Small intestine (tissue), 7 donors: ENCODE measurements around the gene TMEM234. TPM values are rescaled to one million over a fixed set of nuclear protein-coding genes. Genes with fewer than 3 reads are reported as not detected.

Experiments
- DNase-seq, 2 donors: peaks; one replicate each; pipeline versions ENCODE4 v3.0.0 to v3.0.0-alpha.2; 2013
- FAIRE-seq: peaks from 2 replicates; lab custom pipeline; 2012; peaks lifted over from hg19 to GRCh38; lab: Jason Lieb, UNC
- H3K27ac ChIP-seq, 3 donors: one replicate each; pipeline ENCODE4 v1.5.1; 2013; ENCODE audit warnings: low read length in 2 of 3, mild to moderate bottlenecking in 2 of 3, control low read depth in 1 of 3, inconsistent platforms in 1 of 3, low read depth in 1 of 3, moderate library complexity in 1 of 3
- H3K27me3 ChIP-seq, 3 donors: one replicate each; pipeline ENCODE4 v1.6.1; 2013; ENCODE audit warnings: low read length in 3 of 3, inconsistent platforms in 1 of 3; ENCODE audit not compliant: control insufficient read depth in 3 of 3, insufficient read depth in 3 of 3
- H3K36me3 ChIP-seq, 3 donors: one replicate each; pipeline ENCODE4 v1.6.1; 2013; ENCODE audit warnings: low read length in 3 of 3, inconsistent platforms in 1 of 3, low read depth in 1 of 3, mild to moderate bottlenecking in 1 of 3, moderate library complexity in 1 of 3; ENCODE audit not compliant: control insufficient read depth in 3 of 3, insufficient read depth in 2 of 3
- H3K4me1 ChIP-seq, 3 donors: one replicate each; pipeline ENCODE4 v1.6.1; 2013; ENCODE audit warnings: low read length in 2 of 3, inconsistent platforms in 1 of 3, low read depth in 1 of 3, mild to moderate bottlenecking in 1 of 3, moderate library complexity in 1 of 3; ENCODE audit not compliant: control insufficient read depth in 3 of 3, insufficient read depth in 2 of 3
- H3K4me3 ChIP-seq, 3 donors: one replicate each; pipeline ENCODE4 v1.5.1; 2013; ENCODE audit warnings: low read length in 3 of 3, control low read depth in 1 of 3, inconsistent platforms in 1 of 3, low read depth in 1 of 3, mild to moderate bottlenecking in 1 of 3, moderate library complexity in 1 of 3
- H3K9me3 ChIP-seq, 2 donors: one replicate each; pipeline ENCODE4 v1.6.1; 2013; ENCODE audit warnings: low read depth in 1 of 2, low read length in 1 of 2; ENCODE audit not compliant: control insufficient read depth in 2 of 2, insufficient read depth in 1 of 2
- WGBS, 3 donors: extraction: QIAGEN DNeasy Blood & Tissue Kit; methylation state at CpG; one replicate each; pipeline ENCODE4 v1.1.7; 2013; 5-methylcytosine and 5-hydroxymethylcytosine counted together
- polyA plus RNA-seq, 4 donors: library from polyadenylated mRNA; stranded (reverse) in 3 of 4; unstranded in 1 of 4; fragments of 200-250 nt in 3 of 4; fragments of 120-200 nt in 1 of 4; gene quantifications; one replicate each; pipeline versions ENCODE4 v1.2.1 to v1.2.3, GENCODE V29; 2013
- donor health status: healthy with polysubstance abuse.
- donor health status: control.
- donor health status: control.
- donor health status: Bipolar disorder and iron deficiency.
- donor health status: healthy.

TMEM234 gene
- polyA plus RNA-seq, 4 donors, result 6.5 to 22.1 (median 10.5) TPM

DNA sequence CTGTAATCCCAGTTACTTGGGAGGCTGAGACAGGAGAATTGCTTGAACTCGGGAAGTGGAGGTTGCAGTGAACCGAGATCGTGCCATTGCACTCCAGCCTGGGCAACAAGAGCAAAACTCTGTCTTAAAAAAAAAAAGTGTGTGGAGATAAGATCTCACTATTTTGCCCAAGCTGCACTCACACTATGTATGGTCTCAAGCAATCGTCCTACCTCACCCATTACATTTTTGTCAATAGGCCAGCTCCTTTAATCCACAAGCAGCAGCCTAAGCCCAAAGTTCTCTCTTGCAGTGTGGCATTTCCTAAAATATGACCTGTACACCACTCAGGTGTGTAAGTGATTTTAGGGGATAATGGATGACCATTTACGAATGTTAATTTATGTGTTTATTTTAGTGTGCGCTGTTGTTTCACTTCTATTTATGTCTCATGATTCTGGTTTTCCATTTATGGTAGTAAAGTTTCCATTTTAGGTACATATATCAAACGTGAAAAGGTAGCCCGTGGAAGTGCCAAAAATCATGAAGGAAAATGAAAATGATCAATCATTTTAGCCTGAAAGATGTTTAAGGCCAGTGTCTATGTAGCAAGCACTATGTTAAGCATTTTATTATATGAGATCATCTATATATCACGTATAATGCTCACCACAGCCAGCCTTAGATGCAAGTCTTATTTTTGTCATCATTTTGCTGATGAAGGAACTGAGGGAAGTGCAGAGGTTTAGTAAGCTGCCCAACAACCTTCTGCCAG lies 34.5 kb upstream of the TMEM234 start:
- no peak for FAIRE-seq
- WGBS, 3 donors, result 57 to 74% (median 69%) methylated on average over 9 of the region's 9 CpGs

DNA sequence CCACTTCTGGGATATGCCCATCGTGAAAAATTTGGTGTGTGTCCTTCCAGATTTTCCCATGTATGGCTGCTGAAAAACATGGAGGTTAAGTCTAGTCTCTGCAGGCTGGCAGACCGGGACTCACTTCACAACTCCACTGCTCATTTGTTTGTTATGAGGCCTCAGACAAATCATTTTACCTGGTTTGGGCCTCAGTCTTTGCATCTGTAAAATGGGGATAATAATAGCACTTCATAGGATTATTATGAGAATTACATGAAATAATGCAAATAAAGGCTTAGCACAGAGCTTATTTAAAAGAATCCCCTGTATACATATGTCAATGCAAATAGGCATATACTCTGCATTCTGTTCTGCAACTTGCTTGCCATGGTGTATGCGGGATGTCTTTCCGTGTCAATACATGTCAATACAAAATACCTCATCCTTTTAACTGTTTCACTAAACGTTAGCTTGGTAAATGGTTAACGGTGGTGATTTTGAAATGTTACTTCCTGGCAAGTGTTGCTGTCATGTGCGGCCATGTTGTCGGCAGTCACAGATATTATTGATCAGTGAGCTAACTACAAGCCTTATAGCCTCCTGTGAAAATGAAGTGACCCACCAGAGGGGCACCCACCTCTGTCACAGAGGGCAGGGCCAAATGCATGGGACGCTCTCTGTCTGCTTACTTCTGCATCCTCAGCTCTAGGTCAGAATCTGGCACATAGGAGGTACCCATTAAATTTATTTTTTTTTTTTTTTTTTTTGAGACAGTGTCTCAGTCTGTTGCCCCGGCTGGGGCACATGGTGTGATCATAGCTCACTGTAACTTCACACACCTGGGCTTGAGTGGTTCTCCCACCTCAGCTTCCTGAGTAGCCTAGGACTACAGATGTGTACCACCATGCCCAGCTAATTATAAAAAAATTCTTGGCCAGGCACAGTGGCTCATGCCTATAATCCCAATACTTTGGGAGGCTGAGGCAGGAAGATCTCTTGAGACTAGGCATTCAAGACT lies 33.2 kb upstream of the TMEM234 start:
- no peak for DNase-seq
- no peak for FAIRE-seq
- peak overlapping the region in 1 of 3 donors; percentile 49 for H3K27ac ChIP-seq

More for the DNA sequence above, 34.5 kb upstream of the TMEM234 start:
- Histone ChIP-seq H3K4me1 (no peaks in the 10 kb centered on the region), H3K27ac (peak overlapping the region in 1 of 3 donors; percentile 63), H3K27me3 (no peaks in the 10 kb centered on the region), H3K4me3 (no peak overlapping the region), H3K36me3 (no peaks in the 10 kb centered on the region), H3K9me3 (no peaks in the 10 kb centered on the region)
- DNase-seq, result no peak

DNA sequence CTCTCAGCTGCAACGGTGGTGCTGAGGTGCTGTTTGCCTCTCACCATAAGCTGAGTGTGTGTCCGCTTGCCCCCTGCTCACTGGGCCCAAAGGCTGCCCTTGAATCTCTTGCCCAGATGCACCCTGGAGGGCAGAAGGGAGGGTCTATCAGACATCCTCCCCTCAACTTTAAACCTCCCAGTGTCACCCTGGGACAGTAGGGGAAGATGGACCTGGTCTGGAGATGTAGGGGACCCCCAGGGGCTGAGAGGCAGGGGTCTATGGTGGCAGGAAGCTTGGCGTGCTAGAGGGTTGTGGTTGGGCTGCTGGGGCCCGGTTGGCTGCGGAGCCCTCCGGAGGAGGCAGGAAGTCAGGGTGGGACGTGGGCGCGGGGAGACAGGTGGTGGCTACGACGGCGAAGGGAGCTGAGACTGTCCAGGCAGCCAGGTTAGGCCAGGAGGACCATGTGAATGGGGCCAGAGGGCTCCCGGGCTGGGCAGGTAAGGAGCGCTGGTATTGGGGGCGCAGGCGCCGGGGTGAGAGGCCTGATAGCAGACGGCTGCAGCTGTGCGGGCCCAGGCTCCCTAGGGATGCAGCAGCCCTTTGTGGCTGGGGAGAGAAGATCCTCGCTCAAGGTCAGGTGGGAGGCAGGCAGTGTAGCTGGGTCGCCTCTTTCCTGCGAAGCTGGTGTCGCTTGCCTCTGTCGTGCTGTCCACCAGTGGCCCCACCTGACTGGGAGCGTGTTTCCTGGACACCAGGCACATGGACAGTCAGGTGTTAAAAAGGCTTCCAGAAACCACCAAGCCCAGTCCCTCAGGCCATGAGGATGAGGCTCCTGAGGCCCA lies 29.0 kb upstream of the TMEM234 start, which contains the start of gene LCK:
Gene LCK (plus strand): TSS at position 373 of the 824 bp plus-strand sequence. CDS start 23,065 bp downstream, outside the sequence.
- WGBS, 3 donors, result 68 to 75% (median 75%) methylated on average over 21 to 25 of the region's 25 CpGs
- no peak for FAIRE-seq
- no peaks in the 10 kb centered on the region for H3K9me3 ChIP-seq
- H3K36me3 ChIP-seq, result no peaks in the 10 kb centered on the region
- DNase-seq, result no peak
- H3K4me3 ChIP-seq, result peak within 1 kb of the TSS in 2 of 3 donors; percentile 26 to 54
- H3K27ac ChIP-seq, result peak within 1 kb of the TSS; percentile 51 to 86 (median 56)
- no peaks in the 10 kb centered on the region for H3K27me3 ChIP-seq
- peaks cover 0 to 21% (median 8%) of the 10 kb centered on the region in 3 donors for H3K4me1 ChIP-seq

More for the DNA sequence above, 33.2 kb upstream of the TMEM234 start:
- peak overlapping the region in 1 of 3 donors; percentile 28 for H3K4me3 ChIP-seq
- no peaks in the 10 kb centered on the region for H3K36me3 ChIP-seq
- H3K27me3 ChIP-seq, result no peaks in the 10 kb centered on the region
- H3K9me3 ChIP-seq, result no peaks in the 10 kb centered on the region
- 61 to 75% (median 73%) methylated on average over 10 of the region's 10 CpGs for WGBS, 3 donors
- H3K4me1 ChIP-seq, result peaks cover 0 to 8% (median 0%) of the 10 kb centered on the region in 3 donors

DNA sequence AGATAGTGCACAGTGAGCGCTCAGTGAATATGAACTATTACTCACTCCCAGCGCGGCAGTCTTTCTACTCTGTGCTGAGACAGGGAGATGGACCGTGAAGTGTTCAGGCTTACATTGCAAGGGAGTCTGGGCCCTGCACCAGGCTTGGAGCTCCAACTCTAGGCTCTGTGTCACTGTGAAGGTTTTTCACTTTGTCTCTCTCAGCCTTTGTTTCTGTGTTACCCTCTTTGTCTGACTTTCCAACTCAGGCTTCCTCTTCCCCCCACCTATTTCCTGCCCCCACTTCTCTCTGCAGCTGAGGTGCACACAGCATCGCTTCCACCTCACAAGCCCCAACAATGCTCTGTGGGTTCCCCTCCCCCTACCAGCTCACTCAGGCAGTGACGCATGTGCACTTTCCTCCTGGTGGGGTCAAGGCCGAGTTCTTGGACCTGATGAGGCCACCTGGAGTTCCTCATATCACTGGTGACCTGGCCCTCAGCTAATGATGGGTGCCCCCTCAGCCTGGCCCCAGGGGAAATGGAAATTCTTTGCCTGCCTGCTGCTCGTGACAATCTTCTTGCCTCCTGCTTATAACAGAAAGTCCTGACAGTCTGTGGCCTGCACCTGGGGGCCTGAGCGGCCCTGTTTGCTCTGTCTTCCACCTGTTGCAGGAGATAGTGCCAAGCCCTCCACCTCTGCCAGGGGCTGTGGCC lies 27.8 kb upstream of the TMEM234 start:
- H3K9me3 ChIP-seq, result no peaks in the 10 kb centered on the region
- no peak for FAIRE-seq
- H3K27ac ChIP-seq, result peak overlapping the region; percentile 51 to 86 (median 56)
- H3K4me3 ChIP-seq, result no peak overlapping the region
- peaks cover 0 to 21% (median 8%) of the 10 kb centered on the region in 3 donors for H3K4me1 ChIP-seq
- no peaks in the 10 kb centered on the region for H3K36me3 ChIP-seq
- no peaks in the 10 kb centered on the region for H3K27me3 ChIP-seq
- WGBS, 3 donors, result 50 to 74% (median 53%) methylated on average over 9 of the region's 9 CpGs
- peak; percentile 71 to 77 for DNase-seq

DNA sequence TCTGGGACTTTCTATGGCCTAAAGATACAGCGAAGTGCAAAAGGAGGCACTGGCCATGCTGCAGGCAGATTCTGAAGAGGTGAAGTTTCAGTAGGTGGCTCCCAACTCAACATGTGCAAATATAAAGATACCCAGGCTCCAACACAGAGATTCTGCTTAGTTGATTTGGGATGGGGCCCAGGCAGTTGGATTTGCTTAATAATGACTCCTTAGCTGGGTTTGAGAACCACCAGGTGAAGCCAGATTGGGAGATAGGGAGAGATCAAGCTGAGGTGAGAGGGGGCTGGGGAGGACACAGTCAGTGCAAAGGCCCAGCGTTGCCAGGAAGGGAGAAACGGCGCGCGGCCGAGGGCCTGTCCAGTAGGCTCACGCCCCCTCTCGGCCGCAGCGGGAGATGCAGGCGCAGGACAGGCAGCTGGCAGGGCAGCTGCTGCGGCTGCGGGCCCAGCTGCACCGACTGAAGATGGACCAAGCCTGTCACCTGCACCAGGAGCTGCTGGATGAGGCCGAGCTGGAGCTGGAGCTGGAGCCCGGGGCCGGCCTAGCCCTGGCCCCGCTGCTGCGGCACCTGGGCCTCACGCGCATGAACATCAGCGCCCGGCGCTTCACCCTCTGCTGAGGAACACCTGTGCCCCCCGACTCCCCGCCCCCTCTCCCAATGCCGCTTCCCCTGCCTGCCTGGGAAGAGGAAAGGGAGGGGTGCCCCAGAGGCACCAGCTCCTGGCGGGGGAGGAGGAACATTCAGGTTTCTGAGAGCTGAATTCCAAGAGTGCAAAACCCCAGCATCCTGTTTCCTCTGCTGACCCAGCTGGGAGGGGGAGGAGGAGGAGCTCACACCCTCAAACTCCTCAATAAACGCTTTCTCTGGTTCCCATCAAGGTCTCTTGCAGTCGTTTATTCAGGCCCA lies 26.1 kb upstream of the TMEM234 start:
- Histone ChIP-seq H3K4me3 (no peak overlapping the region), H3K9me3 (no peaks in the 10 kb centered on the region), H3K27ac (peak overlapping the region in 2 of 3 donors; percentile 52 to 79), H3K4me1 (peaks cover 0 to 21% (median 8%) of the 10 kb centered on the region in 3 donors), H3K36me3 (no peaks in the 10 kb centered on the region), H3K27me3 (no peaks in the 10 kb centered on the region)
- DNase-seq (peak; percentile 74 to 85), FAIRE-seq (no peak)
- 5 to 9% (median 5%) methylated on average over 20 to 31 of the region's 31 CpGs for WGBS, 3 donors

DNA sequence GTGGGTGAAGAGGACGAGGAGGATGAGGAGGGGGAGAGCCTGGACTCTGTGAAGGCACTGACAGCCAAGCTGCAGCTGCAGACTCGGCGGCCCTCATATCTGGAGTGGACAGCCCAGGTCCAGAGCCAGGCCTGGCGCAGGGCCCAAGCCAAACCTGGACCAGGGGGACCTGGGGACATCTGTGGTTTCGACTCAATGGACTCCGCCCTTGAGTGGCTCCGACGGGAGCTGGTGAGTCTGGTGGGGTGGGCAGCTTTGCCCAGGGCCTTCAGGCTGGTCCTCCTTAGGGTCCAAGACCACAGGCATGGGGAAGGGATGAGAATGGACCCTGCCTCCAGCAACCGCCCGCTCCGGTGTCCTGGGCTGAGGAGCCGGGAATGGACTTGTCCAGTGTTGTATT lies 25.3 kb upstream of the TMEM234 start:
- WGBS, 3 donors, result 76 to 84% (median 77%) methylated on average over 12 of the region's 12 CpGs
- DNase-seq (no peak), FAIRE-seq (no peak)
- H3K4me3 ChIP-seq, result no peak overlapping the region
- H3K9me3 ChIP-seq, result no peaks in the 10 kb centered on the region
- H3K4me1 ChIP-seq, result peaks cover 0 to 21% (median 8%) of the 10 kb centered on the region in 3 donors
- peak overlapping the region in 1 of 3 donors; percentile 79 for H3K27ac ChIP-seq
- H3K27me3 ChIP-seq, result no peaks in the 10 kb centered on the region
- no peaks in the 10 kb centered on the region for H3K36me3 ChIP-seq

DNA sequence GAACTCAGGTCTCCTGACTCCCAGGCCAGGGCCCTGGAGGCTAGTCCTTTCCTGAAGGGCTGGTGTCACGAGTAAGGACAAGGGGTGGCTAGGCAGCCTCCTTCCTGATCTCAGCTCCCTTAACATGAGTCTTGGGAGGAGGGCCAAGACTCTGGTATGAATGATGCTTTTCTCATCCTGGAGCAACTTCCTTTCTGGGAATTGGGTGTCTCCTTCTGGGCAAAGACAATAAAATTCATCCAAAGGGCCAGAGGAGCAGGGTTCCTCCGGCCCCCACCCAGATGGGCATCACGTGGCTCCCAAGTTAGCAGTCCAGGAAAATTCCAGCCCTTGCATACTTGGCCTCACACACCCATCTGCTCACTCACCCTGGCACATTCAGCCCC lies 24.7 kb upstream of the TMEM234 start, which contains the start of gene FAM167B:
Gene FAM167B (plus strand): TSS at position 335 of the 386 bp plus-strand sequence. CDS start 200 bp downstream, outside the sequence.
- no peaks in the 10 kb centered on the region for H3K9me3 ChIP-seq
- peaks cover 0 to 21% (median 8%) of the 10 kb centered on the region in 3 donors for H3K4me1 ChIP-seq
- no peaks in the 10 kb centered on the region for H3K27me3 ChIP-seq
- WGBS, 3 donors, result 56 to 78% (median 69%) methylated on average over 3 of the region's 3 CpGs
- FAIRE-seq, result no peak
- no peak for DNase-seq
- peak within 1 kb of the TSS in 1 of 3 donors; percentile 79 for H3K27ac ChIP-seq
- H3K36me3 ChIP-seq, result no peaks in the 10 kb centered on the region
- H3K4me3 ChIP-seq, result no peak within 1 kb of the TSS
